Measurements from ENCODE around the gene BFSP1. TPM values are rescaled to one million over a fixed set of nuclear protein-coding genes. Genes with fewer than 3 reads are reported as not detected.

The BFSP1 gene
- total and polyA plus RNA-seq, 2 experiments from 2014 or later: 2.7 to 4.9 TPM

DNA sequence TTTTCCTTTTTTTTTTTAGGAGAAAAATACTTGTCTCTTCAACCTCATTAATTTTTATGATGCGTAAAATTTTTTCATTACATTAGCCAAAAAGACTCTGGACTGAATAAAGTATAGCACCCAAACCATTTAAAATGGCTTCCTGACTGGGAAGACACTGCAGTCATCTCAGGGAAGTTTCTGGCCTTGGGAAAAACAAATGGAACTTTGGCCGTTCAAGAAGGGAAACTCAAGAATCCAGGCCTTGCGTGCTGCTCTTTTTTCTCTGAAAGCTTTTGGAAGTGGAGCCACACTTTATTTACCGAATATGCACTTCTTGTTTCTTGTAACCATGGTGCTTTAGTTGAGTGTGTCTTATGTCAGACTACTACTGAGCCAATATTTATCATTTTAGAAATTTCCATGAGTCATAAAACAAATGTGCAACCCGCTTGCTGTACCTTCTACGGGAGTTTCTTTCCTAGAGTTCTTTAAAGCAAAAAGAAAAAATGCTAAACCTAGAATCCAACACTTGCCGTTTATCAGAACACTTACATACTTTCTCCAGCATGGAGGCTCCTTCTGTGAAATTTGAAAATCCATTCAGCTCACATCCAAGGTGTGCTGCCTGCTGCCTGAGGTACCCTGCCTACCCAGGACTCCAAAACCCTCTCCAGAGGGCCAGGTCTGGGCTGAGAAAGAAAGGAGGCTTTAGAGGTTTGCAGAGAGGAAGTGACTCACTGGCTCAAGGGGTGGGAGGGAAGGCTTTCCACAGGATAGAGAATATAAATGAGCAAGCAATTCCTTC lies 27.2 kb upstream of the BFSP1 start:
- peak overlapping the region; percentile 63 for H2AFZ ChIP-seq
- H3F3A ChIP-seq (replicated peaks; ENCODE audit: low read depth): no peaks in the 10 kb centered on the region
- ATAC-seq: peak; percentile 69
- Mint-ChIP-seq H3K36me3 (ENCODE audit: low read depth) (no peaks in the 10 kb centered on the region), H3K4me3 (peak overlapping the region; percentile 36; the same call in 1 of the 3 replicates), H3K27ac (peak overlapping the region; percentile 95), H3K4me1 (peaks cover 24% of the 10 kb centered on the region), H3K27me3 (ENCODE audit: insufficient read depth, low read depth, poor library complexity) (peaks cover 3% of the 10 kb centered on the region), H3K9me3 (no peaks in the 10 kb centered on the region; the same call in 2 of the 3 replicates)
- H3K27me3 ChIP-seq (ENCODE audit: insufficient read depth): no peaks in the 10 kb centered on the region
- peak overlapping the region; percentile 74 for H3K27ac ChIP-seq (ENCODE audit: low read depth)
- H3K79me2 ChIP-seq (replicated peaks; ENCODE audit: insufficient read depth): no peaks in the 10 kb centered on the region
- peak; percentile 60 for DNase-seq (ENCODE audit: low spot score)
- H3K4me3 ChIP-seq: no peak overlapping the region
- H4K20me1 ChIP-seq (replicated peaks; ENCODE audit: insufficient read depth): no peaks in the 10 kb centered on the region
- no peaks in the 10 kb centered on the region for H3K36me3 ChIP-seq (ENCODE audit: insufficient read depth)
- peak overlapping the region; percentile 52; the same call in 1 of the 2 replicates for H3K4me2 ChIP-seq
- H3K9me2 ChIP-seq (ENCODE audit: insufficient read depth): peaks cover 11% of the 10 kb centered on the region; the same call in 1 of the 2 replicates
- TF ChIP-seq, protein P1, sequence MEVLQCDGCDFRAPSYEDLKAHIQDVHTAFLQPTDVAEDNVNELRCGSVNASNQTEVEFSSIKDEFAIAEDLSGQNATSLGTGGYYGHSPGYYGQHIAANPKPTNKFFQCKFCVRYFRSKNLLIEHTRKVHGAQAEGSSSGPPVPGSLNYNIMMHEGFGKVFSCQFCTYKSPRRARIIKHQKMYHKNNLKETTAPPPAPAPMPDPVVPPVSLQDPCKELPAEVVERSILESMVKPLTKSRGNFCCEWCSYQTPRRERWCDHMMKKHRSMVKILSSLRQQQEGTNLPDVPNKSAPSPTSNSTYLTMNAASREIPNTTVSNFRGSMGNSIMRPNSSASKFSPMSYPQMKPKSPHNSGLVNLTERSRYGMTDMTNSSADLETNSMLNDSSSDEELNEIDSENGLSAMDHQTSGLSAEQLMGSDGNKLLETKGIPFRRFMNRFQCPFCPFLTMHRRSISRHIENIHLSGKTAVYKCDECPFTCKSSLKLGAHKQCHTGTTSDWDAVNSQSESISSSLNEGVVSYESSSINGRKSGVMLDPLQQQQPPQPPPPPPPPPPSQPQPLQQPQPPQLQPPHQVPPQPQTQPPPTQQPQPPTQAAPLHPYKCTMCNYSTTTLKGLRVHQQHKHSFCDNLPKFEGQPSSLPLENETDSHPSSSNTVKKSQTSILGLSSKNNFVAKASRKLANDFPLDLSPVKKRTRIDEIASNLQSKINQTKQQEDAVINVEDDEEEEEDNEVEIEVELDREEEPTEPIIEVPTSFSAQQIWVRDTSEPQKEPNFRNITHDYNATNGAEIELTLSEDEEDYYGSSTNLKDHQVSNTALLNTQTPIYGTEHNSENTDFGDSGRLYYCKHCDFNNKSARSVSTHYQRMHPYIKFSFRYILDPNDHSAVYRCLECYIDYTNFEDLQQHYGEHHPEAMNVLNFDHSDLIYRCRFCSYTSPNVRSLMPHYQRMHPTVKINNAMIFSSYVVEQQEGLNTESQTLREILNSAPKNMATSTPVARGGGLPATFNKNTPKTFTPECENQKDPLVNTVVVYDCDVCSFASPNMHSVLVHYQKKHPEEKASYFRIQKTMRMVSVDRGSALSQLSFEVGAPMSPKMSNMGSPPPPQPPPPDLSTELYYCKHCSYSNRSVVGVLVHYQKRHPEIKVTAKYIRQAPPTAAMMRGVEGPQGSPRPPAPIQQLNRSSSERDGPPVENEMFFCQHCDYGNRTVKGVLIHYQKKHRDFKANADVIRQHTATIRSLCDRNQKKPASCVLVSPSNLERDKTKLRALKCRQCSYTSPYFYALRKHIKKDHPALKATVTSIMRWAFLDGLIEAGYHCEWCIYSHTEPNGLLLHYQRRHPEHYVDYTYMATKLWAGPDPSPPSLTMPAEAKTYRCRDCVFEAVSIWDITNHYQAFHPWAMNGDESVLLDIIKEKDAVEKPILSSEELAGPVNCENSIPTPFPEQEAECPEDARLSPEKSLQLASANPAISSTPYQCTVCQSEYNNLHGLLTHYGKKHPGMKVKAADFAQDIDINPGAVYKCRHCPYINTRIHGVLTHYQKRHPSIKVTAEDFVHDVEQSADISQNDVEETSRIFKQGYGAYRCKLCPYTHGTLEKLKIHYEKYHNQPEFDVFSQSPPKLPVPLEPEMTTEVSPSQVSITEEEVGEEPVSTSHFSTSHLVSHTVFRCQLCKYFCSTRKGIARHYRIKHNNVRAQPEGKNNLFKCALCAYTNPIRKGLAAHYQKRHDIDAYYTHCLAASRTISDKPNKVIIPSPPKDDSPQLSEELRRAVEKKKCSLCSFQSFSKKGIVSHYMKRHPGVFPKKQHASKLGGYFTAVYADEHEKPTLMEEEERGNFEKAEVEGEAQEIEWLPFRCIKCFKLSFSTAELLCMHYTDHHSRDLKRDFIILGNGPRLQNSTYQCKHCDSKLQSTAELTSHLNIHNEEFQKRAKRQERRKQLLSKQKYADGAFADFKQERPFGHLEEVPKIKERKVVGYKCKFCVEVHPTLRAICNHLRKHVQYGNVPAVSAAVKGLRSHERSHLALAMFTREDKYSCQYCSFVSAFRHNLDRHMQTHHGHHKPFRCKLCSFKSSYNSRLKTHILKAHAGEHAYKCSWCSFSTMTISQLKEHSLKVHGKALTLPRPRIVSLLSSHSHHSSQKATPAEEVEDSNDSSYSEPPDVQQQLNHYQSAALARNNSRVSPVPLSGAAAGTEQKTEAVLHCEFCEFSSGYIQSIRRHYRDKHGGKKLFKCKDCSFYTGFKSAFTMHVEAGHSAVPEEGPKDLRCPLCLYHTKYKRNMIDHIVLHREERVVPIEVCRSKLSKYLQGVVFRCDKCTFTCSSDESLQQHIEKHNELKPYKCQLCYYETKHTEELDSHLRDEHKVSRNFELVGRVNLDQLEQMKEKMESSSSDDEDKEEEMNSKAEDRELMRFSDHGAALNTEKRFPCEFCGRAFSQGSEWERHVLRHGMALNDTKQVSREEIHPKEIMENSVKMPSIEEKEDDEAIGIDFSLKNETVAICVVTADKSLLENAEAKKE (CRISPR knock-in tag; IDR thresholded peaks at IDR 0.05): 0 out of 2 replicates have a peak, but pooled peaks have one; percentile 6
- TF ChIP-seq, protein P2, sequence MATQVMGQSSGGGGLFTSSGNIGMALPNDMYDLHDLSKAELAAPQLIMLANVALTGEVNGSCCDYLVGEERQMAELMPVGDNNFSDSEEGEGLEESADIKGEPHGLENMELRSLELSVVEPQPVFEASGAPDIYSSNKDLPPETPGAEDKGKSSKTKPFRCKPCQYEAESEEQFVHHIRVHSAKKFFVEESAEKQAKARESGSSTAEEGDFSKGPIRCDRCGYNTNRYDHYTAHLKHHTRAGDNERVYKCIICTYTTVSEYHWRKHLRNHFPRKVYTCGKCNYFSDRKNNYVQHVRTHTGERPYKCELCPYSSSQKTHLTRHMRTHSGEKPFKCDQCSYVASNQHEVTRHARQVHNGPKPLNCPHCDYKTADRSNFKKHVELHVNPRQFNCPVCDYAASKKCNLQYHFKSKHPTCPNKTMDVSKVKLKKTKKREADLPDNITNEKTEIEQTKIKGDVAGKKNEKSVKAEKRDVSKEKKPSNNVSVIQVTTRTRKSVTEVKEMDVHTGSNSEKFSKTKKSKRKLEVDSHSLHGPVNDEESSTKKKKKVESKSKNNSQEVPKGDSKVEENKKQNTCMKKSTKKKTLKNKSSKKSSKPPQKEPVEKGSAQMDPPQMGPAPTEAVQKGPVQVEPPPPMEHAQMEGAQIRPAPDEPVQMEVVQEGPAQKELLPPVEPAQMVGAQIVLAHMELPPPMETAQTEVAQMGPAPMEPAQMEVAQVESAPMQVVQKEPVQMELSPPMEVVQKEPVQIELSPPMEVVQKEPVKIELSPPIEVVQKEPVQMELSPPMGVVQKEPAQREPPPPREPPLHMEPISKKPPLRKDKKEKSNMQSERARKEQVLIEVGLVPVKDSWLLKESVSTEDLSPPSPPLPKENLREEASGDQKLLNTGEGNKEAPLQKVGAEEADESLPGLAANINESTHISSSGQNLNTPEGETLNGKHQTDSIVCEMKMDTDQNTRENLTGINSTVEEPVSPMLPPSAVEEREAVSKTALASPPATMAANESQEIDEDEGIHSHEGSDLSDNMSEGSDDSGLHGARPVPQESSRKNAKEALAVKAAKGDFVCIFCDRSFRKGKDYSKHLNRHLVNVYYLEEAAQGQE (IDR thresholded peaks at IDR 0.05; ENCODE audit: unreplicated experiment): no peak
- peaks cover 26% of the 10 kb centered on the region for H3K4me1 ChIP-seq (ENCODE audit: insufficient read depth)
